NCI-H2081 (cell line): ENCODE measurements around the gene ST7.
A peak's percentile ranks its signal among the peaks of the same experiment; 100 is the strongest.
"Not testable (repeated sequence)": the region's sequence is repeated elsewhere in the genome, so short reads cannot be mapped to it uniquely, and the experiment has no call there.

ENCODE experiments used
- DNase-seq, 2 experiments: peaks; one replicate each; lab custom pipeline; 2025; lab: John Stamatoyannopoulos, UW

Gene ST7

GRCh38 chr7:116950889-116951351, 2.4 kb upstream of the ST7 start:
- no peak for DNase-seq

GRCh38 chr7:116951366-116952292, 1.7 kb upstream of the ST7 start:
- DNase-seq: no peak

- DNase-seq: peak; percentile 75 to 82
Observed at GRCh38 chr7:116952635-116953371, 498 bp upstream of the ST7 start.

GRCh38 chr7:116953906-116954838, 871 bp downstream of the ST7 start:
- peak; percentile 65 to 75 for DNase-seq

- no peak for DNase-seq
Observed at GRCh38 chr7:116955340-116955739, 2.0 kb downstream of the ST7 start.

- no peak for DNase-seq
Observed at GRCh38 chr7:116955801-116956476, 2.6 kb downstream of the ST7 start.

- no peak for DNase-seq
Observed at GRCh38 chr7:116956477-116956804, 3.1 kb downstream of the ST7 start.

GRCh38 chr7:116957874-116958273, 4.6 kb downstream of the ST7 start:
- DNase-seq: no peak

GRCh38 chr7:116961966-116962673, 8.8 kb downstream of the ST7 start:
- not testable (repeated sequence) for DNase-seq

GRCh38 chr7:116963234-116963633, 9.9 kb downstream of the ST7 start:
- no peak for DNase-seq

GRCh38 chr7:116966601-116967000, 13.3 kb downstream of the ST7 start:
- DNase-seq: no peak

- no peak for DNase-seq
Observed at GRCh38 chr7:116967254-116967922, 14.1 kb downstream of the ST7 start.

GRCh38 chr7:116967983-116968382, 14.7 kb downstream of the ST7 start:
- no peak for DNase-seq

- DNase-seq: no peak
Observed at GRCh38 chr7:116968631-116969030, 15.3 kb downstream of the ST7 start.

GRCh38 chr7:116969371-116969902, 16.1 kb downstream of the ST7 start:
- no peak for DNase-seq

GRCh38 chr7:116970238-116970910, 17.1 kb downstream of the ST7 start:
- DNase-seq: no peak

GRCh38 chr7:116971153-116971552, 17.9 kb downstream of the ST7 start:
- DNase-seq: not testable (repeated sequence)

- no peak for DNase-seq
Observed at GRCh38 chr7:116971869-116972268, 18.6 kb downstream of the ST7 start.

- DNase-seq: not testable (repeated sequence)
Observed at GRCh38 chr7:116975024-116975423, 21.7 kb downstream of the ST7 start.
